GM19372 (cell line): ENCODE data around the gene SCN5A.

ENCODE experiments used
- ATAC-seq: cut with Tn5 transposase; IDR thresholded peaks from one replicate; pipeline ENCODE4 v1.9.1; 2021; ENCODE audit warnings: mild to moderate bottlenecking, low read depth, moderate library complexity; ENCODE audit not compliant: unreplicated experiment

SCN5A gene

DNA sequence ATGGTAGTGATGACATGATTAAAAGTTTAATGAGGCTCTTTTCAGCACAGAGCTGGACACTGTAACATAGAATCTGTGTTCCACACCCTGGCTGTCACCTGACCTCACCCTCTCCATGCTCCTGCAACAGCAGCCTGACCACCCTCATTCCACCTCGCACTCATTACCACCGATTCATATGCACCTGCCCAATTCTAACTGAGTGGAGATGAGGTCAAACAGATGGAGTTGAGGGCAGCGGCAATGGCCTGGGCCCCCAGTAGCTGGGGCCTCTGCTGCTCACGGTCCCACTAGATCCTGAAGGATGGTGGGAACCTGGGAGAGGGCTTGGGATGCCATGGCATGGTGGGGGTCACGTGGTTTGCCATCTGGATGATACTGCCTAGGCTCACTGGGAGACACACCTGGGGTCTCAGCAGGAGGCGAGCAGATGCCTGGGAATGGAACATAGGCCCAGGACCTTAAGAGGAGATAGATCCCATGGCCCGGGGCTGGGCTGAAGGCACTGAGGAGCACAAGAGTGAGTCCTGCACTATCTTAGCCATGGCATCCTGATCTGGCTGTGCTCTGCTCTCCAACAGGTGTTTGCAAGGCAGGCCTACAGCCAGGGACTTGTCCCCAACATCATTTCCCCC is 1.3 kb downstream of the SCN5A start:
- ATAC-seq: no peak

DNA sequence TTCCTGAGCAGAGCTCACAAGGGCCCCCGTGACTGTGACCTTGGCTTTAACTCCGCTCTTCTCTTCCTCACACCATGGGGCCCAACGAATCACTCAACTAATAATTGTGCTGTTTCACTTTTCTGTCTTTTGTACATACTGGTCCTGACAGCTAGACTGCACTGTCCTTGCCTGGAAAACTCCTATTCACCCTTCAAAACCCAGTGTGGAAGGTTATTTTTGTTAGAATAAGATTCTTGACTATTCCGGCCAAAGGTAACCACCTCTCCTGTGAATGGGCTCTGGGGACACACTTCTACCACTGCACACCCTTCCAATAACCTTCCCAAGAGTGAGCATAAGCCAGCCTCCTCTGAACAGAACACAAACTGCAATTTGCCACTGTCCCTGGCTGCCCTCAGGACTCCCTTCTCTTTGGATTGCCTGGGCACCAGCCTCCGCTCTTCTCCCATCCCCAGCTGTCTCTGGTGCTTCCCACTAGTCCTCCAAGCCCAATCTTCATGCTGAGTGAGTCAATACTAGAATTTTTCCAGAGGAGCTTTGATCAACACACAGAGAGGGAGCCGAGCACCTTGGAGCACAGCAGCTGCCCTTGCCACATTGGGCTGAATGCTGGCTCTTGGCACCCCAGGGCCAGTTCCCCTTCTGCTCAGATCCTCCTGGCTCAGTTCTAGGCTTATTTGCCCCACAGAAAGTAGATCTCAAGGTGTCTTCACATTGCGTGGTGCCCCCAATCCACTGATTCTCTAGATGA is 2.1 kb downstream of the SCN5A start:
- ATAC-seq: no peak

DNA sequence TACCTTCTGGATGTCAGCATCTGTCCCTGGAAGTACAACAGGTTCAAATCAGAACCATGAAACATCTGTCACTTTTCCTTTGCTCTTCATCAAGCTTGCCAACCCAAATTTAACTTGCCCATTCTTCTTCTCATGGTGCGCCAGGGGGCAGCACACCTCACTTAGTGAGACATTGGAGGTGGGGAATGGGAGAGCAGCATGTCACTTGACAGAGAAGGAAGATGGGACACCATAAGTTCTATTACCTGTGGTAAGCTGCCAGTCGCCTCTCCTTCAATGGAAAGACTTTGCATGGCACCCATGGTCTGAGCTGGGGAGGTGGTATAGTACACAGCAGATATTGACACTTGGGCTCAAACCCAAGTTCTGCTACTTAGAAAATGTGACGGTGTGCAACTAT is 2.9 kb downstream of the SCN5A start:
- no peak for ATAC-seq

DNA sequence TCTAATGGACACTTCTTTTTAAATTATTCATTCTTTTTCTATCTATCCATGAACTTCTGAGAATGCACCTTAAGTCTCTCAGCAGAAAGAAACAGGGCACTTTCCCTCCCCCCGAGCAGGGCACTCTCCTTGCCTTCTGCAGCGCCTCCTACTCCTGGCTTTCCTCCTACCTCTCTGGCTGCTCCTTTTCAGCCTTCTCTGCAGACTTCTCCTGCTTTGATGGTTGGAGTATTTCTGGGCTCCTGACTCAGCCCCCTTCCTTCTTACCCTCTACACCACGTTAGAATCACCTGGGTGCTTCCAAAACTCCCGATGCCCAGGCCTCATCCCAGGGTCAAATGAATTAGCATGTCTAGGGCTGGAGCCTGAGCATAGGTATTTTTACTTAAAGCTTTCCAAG is 3.4 kb downstream of the SCN5A start:
- no peak for ATAC-seq

DNA sequence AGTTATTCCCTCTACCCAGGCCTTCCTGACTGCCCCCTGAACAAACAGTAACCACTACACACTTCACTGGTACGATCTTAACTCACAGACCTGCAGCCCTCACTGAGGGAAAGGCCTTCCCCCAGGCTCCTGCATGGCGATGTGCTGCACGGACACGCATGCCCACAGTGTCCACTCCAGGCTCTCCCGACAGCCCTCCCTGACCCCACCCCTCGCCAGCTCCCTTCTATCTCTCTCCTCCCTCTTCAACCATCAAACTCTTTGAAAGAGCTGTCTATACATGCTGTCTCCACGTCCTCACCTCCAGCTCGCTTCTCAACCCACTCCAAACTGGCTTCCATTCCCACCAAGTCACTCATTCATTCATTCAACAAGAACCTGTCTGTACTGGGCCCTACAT is 3.9 kb downstream of the SCN5A start:
- no peak for ATAC-seq

DNA sequence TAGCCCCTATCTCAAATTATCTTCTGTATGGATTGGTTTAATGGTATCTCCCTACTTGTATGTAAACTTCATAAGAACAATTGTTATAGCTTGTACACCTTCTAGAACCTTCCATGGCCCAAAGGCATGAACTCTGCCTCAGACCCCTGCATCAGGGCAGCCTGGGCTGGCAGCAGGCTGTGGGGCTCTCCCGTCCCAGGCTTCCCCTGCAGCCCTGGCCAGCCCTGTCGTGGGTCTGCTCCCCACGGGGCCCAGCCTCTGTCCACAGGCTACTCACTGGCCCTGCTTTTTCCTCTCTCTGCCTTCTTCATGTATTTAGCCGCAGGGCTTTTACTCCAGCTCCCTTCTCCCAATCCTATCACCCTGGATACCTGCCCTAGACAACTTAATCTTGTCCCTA is 4.4 kb downstream of the SCN5A start:
- ATAC-seq: no peak

DNA sequence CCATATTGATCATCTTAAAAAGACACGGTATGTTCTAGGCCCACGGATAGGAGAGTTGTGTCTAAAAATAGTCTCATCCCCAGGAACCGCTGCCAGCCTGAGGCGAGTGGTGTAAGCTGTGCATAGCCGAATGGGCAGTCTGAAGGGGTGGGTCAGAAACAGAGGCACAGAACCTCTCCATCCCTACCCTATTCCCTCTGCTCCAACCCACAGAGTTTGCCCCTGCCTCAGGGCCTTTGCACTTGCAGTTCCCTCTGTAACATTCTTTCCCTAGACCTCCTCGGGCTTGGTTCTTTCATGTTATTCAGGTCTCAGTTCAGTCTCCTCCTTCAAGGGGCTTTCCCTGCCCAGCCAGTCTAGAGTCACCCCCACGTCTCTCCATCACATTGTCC is 4.8 kb downstream of the SCN5A start:
- no peak for ATAC-seq

DNA sequence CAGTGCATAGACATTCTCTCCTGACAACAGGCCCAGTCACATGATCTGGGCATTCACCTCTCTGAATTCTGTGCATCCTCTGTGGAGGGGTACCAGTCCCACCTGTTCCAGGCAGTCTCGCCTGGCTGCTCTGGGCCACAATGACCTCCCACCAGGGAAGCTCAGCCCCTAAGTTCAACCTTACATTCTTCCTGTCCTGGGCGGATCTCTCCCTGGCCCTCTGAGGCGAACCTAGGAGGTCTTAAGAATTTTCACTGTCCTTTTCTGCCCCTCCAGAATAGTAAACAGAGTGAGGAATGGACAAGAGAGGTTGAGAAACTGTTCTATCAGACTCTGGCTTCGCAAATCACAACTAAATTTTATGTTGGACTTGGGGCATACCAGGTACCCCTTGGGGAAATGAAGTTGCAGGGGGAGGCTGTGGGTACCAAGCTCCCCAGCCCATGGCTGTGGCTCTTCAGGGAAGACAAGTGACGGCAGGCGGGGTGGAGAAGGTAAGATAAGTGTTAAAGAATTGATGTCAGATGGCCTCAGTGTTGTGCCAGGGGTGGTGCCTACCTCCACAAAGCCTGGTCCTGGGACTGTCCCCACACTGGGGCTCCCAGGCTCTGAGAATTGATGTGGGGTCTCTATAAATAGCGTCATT is 5.3 kb downstream of the SCN5A start:
- no peak for ATAC-seq

DNA sequence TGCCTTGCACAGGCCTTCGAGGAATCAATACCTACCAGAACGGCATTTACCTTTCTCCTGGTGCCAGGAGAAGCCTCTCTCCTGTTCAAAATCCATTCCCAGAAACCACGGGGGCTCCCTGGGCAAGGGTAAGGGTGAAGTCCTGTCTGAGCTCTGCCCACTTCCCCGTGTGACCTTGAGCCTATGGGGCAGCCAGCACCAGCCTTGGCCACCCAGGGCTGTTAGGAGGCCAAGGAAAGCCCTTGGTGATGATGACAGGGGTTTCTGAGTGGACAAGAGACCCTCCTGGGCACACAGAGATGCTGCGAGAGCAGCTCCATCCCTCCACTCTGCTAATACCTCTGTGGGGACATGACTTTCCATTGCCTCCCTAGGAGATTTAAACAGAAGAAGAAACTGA is 5.9 kb downstream of the SCN5A start:
- no peak for ATAC-seq

DNA sequence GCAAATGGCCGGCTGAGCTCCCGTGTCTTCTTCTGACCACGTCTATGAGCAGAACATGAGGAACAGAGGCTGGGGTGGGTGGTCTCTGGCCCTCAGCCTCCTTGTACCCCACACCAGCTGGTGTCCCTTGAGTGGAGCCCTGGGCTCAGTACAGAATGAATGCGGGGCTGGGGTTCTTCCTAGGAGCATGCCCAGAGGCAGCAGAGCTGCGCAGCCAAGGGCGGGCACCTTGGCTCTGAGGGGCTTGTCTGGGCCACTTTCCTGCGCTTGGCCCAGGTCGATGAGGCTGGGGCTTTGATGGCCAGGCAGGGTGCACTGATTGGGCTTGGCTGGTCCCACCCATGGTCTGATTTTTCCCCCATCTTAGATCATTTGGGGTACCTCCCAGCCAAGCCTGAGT is 6.4 kb downstream of the SCN5A start:
- no peak for ATAC-seq

DNA sequence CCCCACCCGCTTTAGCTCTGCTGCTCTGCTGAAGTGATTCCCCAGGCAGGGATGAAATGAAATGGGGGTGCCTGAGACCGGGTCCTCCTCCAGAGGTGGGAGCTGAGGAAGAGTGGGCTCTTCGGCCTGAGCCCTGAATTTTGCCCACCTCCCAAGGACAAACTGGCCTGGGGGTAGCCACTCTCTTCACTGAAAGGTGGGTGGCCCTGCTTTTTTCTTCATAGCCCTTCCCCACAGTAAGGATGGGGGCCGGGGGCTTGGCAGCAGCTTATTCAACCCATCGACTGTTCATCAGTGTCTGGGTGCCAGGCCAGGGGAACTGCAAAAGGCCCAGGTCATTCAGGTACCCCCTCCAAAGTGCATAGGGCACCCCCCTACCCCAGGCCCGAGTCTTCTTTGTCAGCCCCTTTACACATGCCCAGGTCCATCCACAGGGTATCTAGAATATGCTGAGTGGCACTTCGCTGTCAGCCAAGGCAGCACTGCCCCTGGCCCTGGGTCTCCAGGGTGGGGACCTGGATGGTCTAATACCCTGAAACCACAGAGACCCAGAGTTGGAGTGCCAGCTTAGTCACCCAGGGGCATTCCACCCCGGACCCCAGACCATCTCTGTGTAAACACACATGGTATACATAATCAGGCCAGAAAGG is 7.9 kb downstream of the SCN5A start:
- ATAC-seq: no peak

DNA sequence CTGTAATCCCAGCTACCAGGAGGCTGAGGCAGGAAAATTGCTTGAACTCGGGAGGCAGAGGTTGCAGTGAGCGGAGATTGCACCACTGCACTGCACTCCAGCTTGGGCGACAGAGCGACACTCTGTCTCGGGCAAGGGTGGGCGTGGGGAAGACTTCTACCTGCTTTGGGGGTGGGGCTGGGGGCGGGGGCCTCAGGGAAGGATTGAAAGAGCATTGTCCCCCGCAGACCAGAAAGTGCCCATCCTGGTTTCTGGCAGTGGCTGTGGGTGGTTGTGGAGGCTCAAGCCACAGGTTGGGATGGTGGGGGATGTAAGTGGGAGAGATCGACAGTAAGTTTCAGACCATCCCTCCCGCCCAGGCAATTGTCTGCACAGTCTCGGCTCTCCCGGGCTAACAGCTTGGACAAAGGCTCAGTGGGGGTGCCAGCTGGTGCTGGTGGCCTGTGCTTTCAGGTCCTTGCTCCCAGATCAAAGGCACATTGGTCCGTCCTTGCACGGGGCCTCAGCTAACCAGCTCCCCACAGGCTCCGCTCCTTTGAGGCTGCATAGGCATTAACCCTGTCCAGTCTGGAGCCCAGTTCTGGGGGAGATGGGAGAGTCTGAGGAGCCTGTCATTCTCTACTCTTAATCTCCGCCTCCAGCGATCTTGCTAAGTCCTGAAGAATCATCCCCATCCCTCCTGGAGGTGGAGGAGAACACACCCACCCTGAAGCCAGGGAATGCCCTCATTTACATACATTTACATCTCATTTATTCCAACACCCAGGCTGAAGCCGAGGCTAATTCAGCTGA is 8.6 kb downstream of the SCN5A start:
- no peak for ATAC-seq

DNA sequence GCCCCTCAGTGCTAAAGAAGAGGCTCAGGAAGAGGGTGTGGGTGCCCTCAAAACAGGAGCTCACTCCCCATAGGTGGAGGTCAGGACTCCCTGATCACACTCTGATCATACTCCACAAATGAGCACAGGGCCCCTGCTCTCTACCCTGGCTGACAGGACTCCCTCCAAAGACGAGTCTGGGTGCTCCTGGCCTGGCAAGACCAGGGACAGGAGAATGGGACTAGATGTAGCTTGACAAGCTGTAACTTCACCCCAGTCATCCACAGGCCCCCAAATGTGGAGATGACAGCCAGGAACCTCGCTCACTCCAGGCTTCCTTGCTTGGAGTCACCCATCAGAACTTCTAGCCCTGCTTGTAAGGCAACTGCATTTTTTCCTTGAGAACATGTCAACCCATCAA is 11.1 kb downstream of the SCN5A start:
- ATAC-seq: no peak

DNA sequence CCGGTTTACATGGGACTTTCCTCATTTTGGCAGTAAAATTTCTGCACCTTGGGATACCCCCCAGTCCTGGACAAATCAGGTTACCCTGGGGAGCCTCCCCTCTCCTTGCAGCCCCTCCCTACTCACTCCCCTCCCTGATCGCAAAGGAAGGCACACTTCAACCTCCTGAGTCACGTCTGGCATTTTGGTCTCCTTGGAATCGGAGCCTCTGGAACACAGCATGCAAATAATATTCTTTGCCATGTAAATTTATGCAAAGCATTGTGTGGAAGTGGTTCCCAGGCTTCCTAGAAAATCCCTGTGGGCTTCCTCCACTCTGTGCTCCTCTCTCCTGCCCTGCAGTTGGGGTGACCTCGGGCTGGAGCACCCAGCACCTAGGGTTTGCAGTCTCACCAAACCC is 11.6 kb downstream of the SCN5A start:
- ATAC-seq: no peak

DNA sequence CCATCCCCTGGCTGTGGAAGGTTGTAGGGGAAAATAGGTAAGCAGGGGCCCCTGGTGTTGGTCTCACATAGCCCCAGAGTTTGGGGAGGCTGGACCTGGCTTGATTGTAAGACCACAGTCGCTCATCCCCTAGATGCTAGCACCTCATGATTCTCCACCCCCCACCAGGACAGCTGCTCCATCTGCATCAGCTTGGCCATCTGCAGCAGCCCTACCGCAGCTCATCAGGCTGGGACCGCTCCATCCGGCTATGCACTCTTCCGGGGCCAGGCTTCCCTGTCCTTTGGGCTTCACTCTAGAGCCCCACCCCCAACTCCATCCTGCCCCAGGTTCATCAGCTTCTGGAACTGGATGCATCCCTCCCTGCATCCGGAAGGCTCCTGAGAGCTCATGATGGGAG is 12.6 kb downstream of the SCN5A start:
- ATAC-seq: no peak

DNA sequence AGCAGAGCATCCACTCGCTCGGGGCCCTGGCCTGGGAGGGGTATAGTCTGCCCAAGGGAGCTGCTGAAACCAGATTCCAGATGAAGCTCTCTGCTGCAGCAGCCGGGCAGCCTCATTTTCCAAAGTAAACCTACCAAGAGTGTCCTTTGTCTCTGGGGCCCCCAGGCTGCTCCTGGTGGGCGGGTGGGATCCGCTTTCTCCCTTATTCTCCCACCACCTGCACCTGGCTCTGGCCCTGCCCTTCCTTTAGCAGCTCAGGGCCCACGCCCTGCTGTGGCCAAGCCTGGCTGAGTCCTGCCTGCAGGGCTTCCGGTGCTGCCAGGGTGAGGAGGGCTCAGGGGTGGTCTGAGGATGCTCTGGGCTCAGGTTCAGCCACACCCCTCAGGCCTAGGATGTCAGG is 13.0 kb downstream of the SCN5A start:
- ATAC-seq: no peak

DNA sequence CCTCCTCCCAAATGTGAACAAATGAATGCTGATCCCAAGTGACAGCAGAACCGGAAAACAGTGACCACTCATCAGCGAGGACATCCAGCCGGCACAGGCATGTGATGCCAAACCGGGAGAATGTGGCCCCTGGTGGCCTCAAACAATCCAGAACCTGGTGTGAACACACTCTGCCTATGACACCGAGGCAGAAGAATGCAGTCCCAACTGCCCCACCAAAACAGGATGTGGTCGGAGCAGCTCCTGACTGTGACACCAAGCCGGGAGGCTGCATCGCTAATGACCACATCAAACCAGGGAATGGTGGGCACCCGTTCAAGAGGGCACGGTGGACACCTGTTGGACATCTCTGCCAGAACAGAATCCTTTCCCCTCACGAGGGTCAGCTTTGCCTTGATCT is 15.4 kb downstream of the SCN5A start:
- ATAC-seq: no peak

DNA sequence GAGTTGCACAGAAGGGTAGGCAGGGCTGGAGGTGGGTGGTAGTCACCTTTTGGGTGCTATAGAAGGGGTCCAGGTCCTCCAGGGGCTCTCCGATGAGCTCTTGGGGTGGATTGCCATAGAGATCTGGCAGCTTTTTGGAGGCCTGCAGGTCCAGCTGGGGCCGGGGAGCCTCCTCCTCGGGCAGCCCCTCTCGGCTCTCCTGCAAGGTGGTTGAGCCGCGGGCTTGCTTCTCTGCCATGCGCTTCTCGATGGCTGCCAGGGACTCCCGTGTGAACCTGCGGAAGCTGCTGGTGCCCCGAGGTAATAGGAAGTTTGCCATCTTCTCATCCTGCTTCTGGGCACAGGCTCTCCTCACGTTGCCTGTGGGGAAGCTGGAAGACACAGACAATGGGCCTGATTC is 16.5 kb downstream of the SCN5A start:
- no peak for ATAC-seq

DNA sequence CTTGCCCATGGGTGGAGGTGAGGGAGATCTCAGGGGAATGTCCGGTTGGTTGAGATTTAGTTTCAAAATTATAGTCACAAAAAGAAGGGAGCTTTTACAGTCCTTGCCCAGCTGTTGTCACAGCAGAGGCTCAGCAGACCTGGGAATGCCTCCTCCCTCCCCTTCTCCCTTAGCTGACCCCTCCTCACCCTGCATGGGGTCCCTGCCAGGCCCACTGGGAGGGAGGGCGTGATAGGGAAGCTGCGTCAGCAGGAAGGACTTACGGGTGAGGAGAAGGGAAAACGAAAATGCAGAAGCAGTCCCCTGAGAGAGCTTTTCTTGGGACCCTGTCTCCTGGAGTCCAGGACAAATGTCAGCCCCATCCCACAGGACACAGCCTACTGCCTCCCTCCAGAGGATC is 18.9 kb downstream of the SCN5A start:
- no peak for ATAC-seq

DNA sequence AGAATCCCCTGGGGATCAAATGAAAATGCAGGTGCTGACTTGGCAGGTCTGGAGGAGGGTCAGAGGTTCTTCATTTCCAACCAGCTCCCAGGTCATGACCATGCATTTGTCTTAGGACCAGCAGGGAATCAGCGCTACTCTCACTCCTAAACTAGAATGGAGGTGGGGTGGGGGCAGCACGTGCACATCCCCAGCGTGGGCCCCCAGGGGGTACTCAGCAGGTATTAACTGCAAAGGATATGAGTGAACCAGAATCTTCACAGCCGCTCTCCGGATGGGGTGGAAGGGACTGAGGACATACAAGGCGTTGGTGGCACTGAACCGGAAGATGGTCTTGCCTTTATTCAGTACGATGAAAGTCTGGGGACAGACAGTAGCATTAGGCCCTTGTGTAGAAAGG is 19.4 kb downstream of the SCN5A start:
- ATAC-seq: no peak

DNA sequence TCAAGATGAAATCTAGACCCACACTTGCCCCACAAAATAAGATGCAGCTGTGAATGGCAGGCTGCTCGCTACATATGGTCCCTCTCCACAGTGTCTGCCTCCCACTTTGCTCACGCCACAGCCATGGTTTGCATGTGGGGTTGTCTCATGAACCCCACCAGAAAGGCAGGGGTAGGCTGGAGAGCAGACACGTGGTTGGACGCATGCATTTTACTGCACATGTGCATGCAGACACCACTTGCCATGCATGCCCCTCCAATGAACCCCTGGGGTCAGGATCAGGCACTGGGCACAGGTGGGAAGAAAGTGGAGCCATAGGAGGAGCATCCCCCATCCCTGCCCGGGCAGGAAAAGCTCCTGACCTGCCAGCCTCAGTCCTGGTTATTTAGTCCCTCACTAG is 20.7 kb downstream of the SCN5A start:
- no peak for ATAC-seq
